ENCODE results near the gene IRX5.

Gene IRX5

DNA sequence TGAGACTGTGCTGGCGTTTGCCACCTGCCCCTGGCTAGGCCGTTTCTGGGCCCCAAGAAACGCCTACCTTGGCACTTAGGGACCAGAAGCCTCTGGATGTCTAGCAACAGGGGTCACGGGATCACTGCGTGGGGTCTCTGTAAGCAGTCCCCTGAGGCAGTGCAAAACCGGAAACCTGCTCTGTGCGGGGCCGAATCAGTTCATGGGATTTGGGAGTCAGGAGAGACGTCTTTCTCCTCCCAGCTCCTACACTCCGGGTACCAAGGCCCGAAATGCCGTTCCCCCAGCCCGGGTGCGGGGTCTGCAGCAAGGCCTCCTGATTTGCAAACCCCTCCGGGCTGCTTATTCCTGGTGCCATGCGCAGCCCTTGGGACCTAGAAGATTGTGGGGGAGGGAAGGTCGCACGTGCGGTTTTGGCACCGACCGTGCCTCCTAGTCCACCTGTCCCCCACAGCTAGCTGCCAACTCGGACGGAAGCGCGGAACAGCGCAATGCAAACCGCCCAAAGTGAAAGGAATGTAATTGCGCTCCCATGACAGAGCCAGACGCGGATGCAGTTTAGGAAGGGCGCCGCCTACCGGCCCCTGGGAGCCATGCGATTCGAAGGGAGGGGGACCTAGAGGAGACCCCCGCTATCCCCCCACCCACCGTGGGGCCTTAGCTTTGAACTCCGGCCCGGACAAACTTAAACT, 6.5 kb downstream of the IRX5 start:
- H3K4me3 ChIP-seq (ENCODE audit: low read length in 2 of 2), result peak overlapping the region; percentile 21 to 78
- WGBS, 2 donors (ENCODE audit: extremely low coverage in 2 of 2, insufficient read length in 2 of 2, insufficient replicate concordance in 1 of 2), result no CpG with 5 or more reads among the region's 39 CpGs
- no peak overlapping the region for H2AFZ ChIP-seq (ENCODE audit: low read length)
- H3K9ac ChIP-seq (ENCODE audit: low read depth, low read length, poor library complexity), result no peak overlapping the region
- peaks cover 0 to 80% of the 10 kb centered on the region in 2 donors for H3K36me3 ChIP-seq (replicated peaks in 1 of 2; ENCODE audit: control insufficient read depth in 2 of 2, insufficient read depth in 2 of 2, low read length in 2 of 2)
- H3K4ac ChIP-seq (ENCODE audit: low read length), result no peak overlapping the region
- H2BK12ac ChIP-seq (ENCODE audit: low read length), result no peak overlapping the region
- peak overlapping the region; percentile 72 for H3K18ac ChIP-seq (ENCODE audit: low read length)
- no peak overlapping the region for H4K8ac ChIP-seq (ENCODE audit: low read depth, low read length)
- peaks cover 2% of the 10 kb centered on the region for H3K79me1 ChIP-seq (ENCODE audit: low read depth, low read length)
- H3K27me3 ChIP-seq (ENCODE audit: control insufficient read depth in 3 of 3, insufficient read depth in 3 of 3, low read depth in 1 of 3, low read length in 3 of 3), result peaks cover 0 to 91% (median 39%) of the 10 kb centered on the region in 3 experiments
- no peak overlapping the region for H3K27ac ChIP-seq (replicated peaks; ENCODE audit: low read length)
- peak; percentile 83 for DNase-seq (ENCODE audit: low spot score)
- H4K91ac ChIP-seq (ENCODE audit: low read depth, low read length, poor library complexity), result no peak overlapping the region
- H3K4me2 ChIP-seq (ENCODE audit: insufficient read depth, low read length, poor library complexity, severe bottlenecking), result peak overlapping the region; percentile 81
- H2BK15ac ChIP-seq (ENCODE audit: low read length), result peak overlapping the region; percentile 37
- no peak overlapping the region for H2AK5ac ChIP-seq (ENCODE audit: low read depth, low read length)
- peaks cover 19 to 26% of the 10 kb centered on the region in 2 donors for H3K4me1 ChIP-seq (ENCODE audit: control insufficient read depth in 2 of 2, insufficient read depth in 1 of 2, low read depth in 1 of 2, low read length in 2 of 2)
- H2BK120ac ChIP-seq (ENCODE audit: low read depth, low read length), result no peak overlapping the region
- peaks cover 0 to 23% of the 10 kb centered on the region in 2 donors for H3K9me3 ChIP-seq (replicated peaks in 1 of 2; ENCODE audit: control insufficient read depth in 2 of 2, insufficient read depth in 1 of 2, low read depth in 1 of 2, low read length in 2 of 2)
- peak overlapping the region; percentile 85 for H3K23ac ChIP-seq (ENCODE audit: low read depth, low read length, poor library complexity)
- H3K14ac ChIP-seq (ENCODE audit: low read length), result no peak overlapping the region
- no peak overlapping the region for H2BK5ac ChIP-seq (ENCODE audit: low read length)

DNA sequence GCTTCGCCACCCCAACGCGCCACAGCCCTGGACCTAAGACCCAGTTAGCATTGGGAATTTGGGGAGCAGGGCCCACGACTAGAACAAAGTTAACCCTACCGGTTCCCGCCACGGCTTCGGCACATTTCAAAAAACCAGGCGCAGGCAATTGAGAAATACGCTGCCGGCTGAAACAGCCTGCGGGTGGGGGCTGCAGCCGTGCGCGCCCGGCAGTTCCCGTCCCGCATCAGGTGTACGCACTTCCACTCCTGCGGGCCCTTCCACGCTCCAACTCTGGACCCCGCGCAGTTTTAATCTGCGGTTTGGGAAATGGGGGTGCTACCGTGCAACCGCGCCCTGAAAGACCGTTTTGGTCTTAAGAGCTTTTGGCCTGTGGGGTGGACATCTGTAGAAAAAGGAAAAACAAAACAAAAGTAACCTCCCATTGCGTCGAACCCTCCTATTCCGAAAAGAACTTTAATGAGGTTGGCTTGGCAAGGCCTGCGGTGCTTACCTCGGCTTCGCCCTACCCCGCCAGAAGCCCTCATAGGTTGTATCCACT, 7.1 kb downstream of the IRX5 start:
- Histone ChIP-seq H3K4me3 (ENCODE audit: low read length in 2 of 2) (peak overlapping the region in 1 of 2 donors; percentile 39), H3K4me2 (ENCODE audit: insufficient read depth, low read length, poor library complexity, severe bottlenecking) (peak overlapping the region; percentile 81), H3K4ac (ENCODE audit: low read length) (no peak overlapping the region), H2BK120ac (ENCODE audit: low read depth, low read length) (no peak overlapping the region), H3K18ac (ENCODE audit: low read length) (peak overlapping the region; percentile 67), H3K23ac (ENCODE audit: low read depth, low read length, poor library complexity) (no peak overlapping the region), H3K4me1 (ENCODE audit: control insufficient read depth in 2 of 2, insufficient read depth in 1 of 2, low read depth in 1 of 2, low read length in 2 of 2) (peaks cover 19 to 21% of the 10 kb centered on the region in 2 donors), H2BK5ac (ENCODE audit: low read length) (no peak overlapping the region), H3K27ac (replicated peaks; ENCODE audit: low read length) (no peak overlapping the region), H3K9ac (ENCODE audit: low read depth, low read length, poor library complexity) (no peak overlapping the region), H3K14ac (ENCODE audit: low read length) (no peak overlapping the region), H3K79me1 (ENCODE audit: low read depth, low read length) (peaks cover 2% of the 10 kb centered on the region), H2BK12ac (ENCODE audit: low read length) (no peak overlapping the region), H2AFZ (ENCODE audit: low read length) (no peak overlapping the region), H3K36me3 (replicated peaks in 1 of 2; ENCODE audit: control insufficient read depth in 2 of 2, insufficient read depth in 2 of 2, low read length in 2 of 2) (peaks cover 0 to 76% of the 10 kb centered on the region in 2 donors), H2BK15ac (ENCODE audit: low read length) (peak overlapping the region; percentile 37), H4K8ac (ENCODE audit: low read depth, low read length) (no peak overlapping the region), H4K91ac (ENCODE audit: low read depth, low read length, poor library complexity) (no peak overlapping the region), H3K9me3 (replicated peaks in 1 of 2; ENCODE audit: control insufficient read depth in 2 of 2, insufficient read depth in 1 of 2, low read depth in 1 of 2, low read length in 2 of 2) (peaks cover 0 to 23% of the 10 kb centered on the region in 2 donors), H3K27me3 (ENCODE audit: control insufficient read depth in 3 of 3, insufficient read depth in 3 of 3, low read depth in 1 of 3, low read length in 3 of 3) (peaks cover 0 to 86% (median 33%) of the 10 kb centered on the region in 3 experiments), H2AK5ac (ENCODE audit: low read depth, low read length) (no peak overlapping the region)
- no CpG with 5 or more reads among the region's 35 CpGs for whole genome bisulfite sequencing, 2 donors (ENCODE audit: extremely low coverage in 2 of 2, insufficient read length in 2 of 2, insufficient replicate concordance in 1 of 2)
- DNase-seq (ENCODE audit: low spot score), result no peak

DNA sequence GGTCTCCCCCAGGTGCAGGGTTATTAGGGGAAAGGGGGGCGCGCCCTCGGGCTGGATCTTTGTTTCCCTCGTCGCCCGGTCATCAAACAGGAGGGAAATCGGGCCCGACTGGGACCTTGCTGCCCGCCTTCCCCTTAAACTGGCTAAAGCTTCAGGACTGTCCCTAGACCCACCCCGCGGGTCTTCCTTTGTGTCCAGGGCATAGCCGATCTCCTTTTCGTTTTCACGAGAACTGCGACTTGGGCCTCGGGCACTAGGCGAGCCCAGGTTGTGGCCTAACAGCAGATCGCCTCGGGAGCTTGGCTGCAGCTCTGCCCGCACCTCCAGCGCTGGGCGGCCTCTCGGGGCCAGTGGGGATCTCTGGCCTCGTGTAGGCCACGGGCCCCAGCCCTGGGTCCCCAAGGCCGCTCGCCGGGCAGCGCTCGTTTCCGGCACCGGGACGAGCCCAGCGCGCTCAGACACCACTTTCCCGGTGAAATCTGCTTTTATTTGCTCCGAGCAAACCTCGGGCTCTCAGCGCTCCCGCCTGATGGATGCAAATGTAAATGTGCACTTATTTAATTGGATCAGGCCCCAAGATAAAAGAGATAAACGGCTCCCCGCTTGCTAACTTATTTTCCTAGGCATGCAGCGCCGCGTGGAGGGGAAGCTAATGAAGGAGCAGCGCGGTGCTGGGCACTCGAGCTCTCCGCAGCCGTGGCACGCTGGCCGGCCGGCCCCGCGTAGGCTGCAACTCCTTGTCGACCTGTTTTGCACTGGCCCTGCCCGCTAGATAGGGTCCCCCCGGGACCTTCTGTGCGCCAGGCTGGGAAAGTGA, 7.8 kb downstream of the IRX5 start:
- Histone ChIP-seq H3K4ac (ENCODE audit: low read length) (no peak overlapping the region), H3K9ac (ENCODE audit: low read depth, low read length, poor library complexity) (no peak overlapping the region), H2AK5ac (ENCODE audit: low read depth, low read length) (no peak overlapping the region), H3K14ac (ENCODE audit: low read length) (no peak overlapping the region), H2BK15ac (ENCODE audit: low read length) (no peak overlapping the region), H2BK120ac (ENCODE audit: low read depth, low read length) (no peak overlapping the region), H3K23ac (ENCODE audit: low read depth, low read length, poor library complexity) (peak overlapping the region; percentile 67), H3K18ac (ENCODE audit: low read length) (peak overlapping the region; percentile 69), H3K27ac (replicated peaks; ENCODE audit: low read length) (no peak overlapping the region), H2BK12ac (ENCODE audit: low read length) (peak overlapping the region; percentile 82), H3K79me1 (ENCODE audit: low read depth, low read length) (no peaks in the 10 kb centered on the region), H4K91ac (ENCODE audit: low read depth, low read length, poor library complexity) (no peak overlapping the region), H3K4me1 (ENCODE audit: control insufficient read depth in 2 of 2, insufficient read depth in 1 of 2, low read depth in 1 of 2, low read length in 2 of 2) (peaks cover 19% of the 10 kb centered on the region in 2 donors), H3K4me2 (ENCODE audit: insufficient read depth, low read length, poor library complexity, severe bottlenecking) (peak overlapping the region; percentile 81), H2AFZ (ENCODE audit: low read length) (no peak overlapping the region), H3K4me3 (ENCODE audit: low read length in 2 of 2) (peak overlapping the region in 1 of 2 donors; percentile 11), H4K8ac (ENCODE audit: low read depth, low read length) (no peak overlapping the region), H3K27me3 (ENCODE audit: control insufficient read depth in 3 of 3, insufficient read depth in 3 of 3, low read depth in 1 of 3, low read length in 3 of 3) (peaks cover 0 to 79% (median 27%) of the 10 kb centered on the region in 3 experiments), H3K36me3 (replicated peaks in 1 of 2; ENCODE audit: control insufficient read depth in 2 of 2, insufficient read depth in 2 of 2, low read length in 2 of 2) (peaks cover 0 to 70% of the 10 kb centered on the region in 2 donors), H2BK5ac (ENCODE audit: low read length) (no peak overlapping the region), H3K9me3 (replicated peaks in 1 of 2; ENCODE audit: control insufficient read depth in 2 of 2, insufficient read depth in 1 of 2, low read depth in 1 of 2, low read length in 2 of 2) (peaks cover 0 to 23% of the 10 kb centered on the region in 2 donors)
- peak; percentile 49 for DNase-seq (ENCODE audit: low spot score)
- no CpG with 5 or more reads among the region's 59 CpGs for WGBS, 2 donors (ENCODE audit: extremely low coverage in 2 of 2, insufficient read length in 2 of 2, insufficient replicate concordance in 1 of 2)

DNA sequence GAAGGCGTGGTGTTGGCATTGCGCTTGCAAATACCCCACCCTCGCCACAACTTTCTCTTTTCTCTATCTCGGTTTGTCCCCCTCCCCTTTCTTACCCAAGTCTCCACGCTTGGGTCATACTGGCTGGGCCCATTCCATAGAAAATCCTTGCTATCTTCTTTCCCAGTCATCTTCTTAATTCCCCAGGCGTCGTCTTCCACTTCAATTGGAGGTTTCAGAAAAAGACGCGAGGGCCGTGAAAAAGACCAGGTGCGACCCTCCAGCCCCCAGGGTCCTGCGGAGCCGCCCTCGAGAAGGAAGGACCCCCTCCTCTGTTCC, 8.3 kb downstream of the IRX5 start:
- no peak overlapping the region for H2AFZ ChIP-seq (ENCODE audit: low read length)
- H3K4me1 ChIP-seq (ENCODE audit: control insufficient read depth in 2 of 2, insufficient read depth in 1 of 2, low read depth in 1 of 2, low read length in 2 of 2), result peaks cover 18 to 19% of the 10 kb centered on the region in 2 donors
- no peak overlapping the region for H3K4me3 ChIP-seq (ENCODE audit: low read length in 2 of 2)
- H2BK5ac ChIP-seq (ENCODE audit: low read length), result no peak overlapping the region
- H3K4me2 ChIP-seq (ENCODE audit: insufficient read depth, low read length, poor library complexity, severe bottlenecking), result no peak overlapping the region
- peak overlapping the region; percentile 69 for H3K18ac ChIP-seq (ENCODE audit: low read length)
- H3K9ac ChIP-seq (ENCODE audit: low read depth, low read length, poor library complexity), result no peak overlapping the region
- no peak overlapping the region for H2BK15ac ChIP-seq (ENCODE audit: low read length)
- no peak overlapping the region for H4K91ac ChIP-seq (ENCODE audit: low read depth, low read length, poor library complexity)
- peaks cover 0 to 64% of the 10 kb centered on the region in 2 donors for H3K36me3 ChIP-seq (replicated peaks in 1 of 2; ENCODE audit: control insufficient read depth in 2 of 2, insufficient read depth in 2 of 2, low read length in 2 of 2)
- no CpG with 5 or more reads among the region's 14 CpGs for WGBS, 2 donors (ENCODE audit: extremely low coverage in 2 of 2, insufficient read length in 2 of 2, insufficient replicate concordance in 1 of 2)
- no peak overlapping the region for H3K27ac ChIP-seq (replicated peaks; ENCODE audit: low read length)
- H3K79me1 ChIP-seq (ENCODE audit: low read depth, low read length), result no peaks in the 10 kb centered on the region
- H2BK120ac ChIP-seq (ENCODE audit: low read depth, low read length), result no peak overlapping the region
- no peak overlapping the region for H3K14ac ChIP-seq (ENCODE audit: low read length)
- peaks cover 0 to 21% of the 10 kb centered on the region in 2 donors for H3K9me3 ChIP-seq (replicated peaks in 1 of 2; ENCODE audit: control insufficient read depth in 2 of 2, insufficient read depth in 1 of 2, low read depth in 1 of 2, low read length in 2 of 2)
- H3K27me3 ChIP-seq (ENCODE audit: control insufficient read depth in 3 of 3, insufficient read depth in 3 of 3, low read depth in 1 of 3, low read length in 3 of 3), result peaks cover 0 to 75% (median 25%) of the 10 kb centered on the region in 3 experiments
- no peak overlapping the region for H2BK12ac ChIP-seq (ENCODE audit: low read length)
- DNase-seq (ENCODE audit: low spot score), result no peak
- peak overlapping the region; percentile 67 for H3K23ac ChIP-seq (ENCODE audit: low read depth, low read length, poor library complexity)
- no peak overlapping the region for H3K4ac ChIP-seq (ENCODE audit: low read length)
- peak overlapping the region; percentile 19 for H2AK5ac ChIP-seq (ENCODE audit: low read depth, low read length)
- H4K8ac ChIP-seq (ENCODE audit: low read depth, low read length), result no peak overlapping the region
